ENCODE measurements around the gene RPUSD3. TPM values are rescaled to one million over a fixed set of nuclear protein-coding genes. Genes with fewer than 3 reads are reported as not detected.
A peak's percentile ranks its signal among the peaks of the same experiment; 100 is the strongest.

Gene RPUSD3
- total and polyA plus RNA-seq, 10 donors: 21.3 to 41.7 (median 30.0) TPM

DNA sequence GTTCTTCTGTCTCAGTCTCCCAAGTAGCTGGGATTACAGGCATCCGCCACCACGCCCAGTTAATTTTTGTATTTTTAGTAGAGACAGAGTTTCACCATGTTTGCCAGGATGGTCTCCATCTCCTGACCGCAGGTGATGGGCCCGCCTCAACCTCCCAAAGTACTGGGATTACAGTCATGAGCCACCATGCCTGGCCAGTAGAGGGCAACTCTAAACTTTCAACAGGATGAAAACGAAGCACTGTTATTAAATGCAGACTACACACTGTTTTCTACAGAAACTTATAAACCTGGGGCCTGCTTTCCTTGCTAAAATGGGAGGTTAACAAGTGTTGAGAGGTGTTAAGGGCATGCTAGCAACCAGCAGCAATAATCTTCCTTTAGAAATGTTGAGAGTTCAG, 43.3 kb downstream of the RPUSD3 start:
- TF ChIP-seq, protein P1, sequence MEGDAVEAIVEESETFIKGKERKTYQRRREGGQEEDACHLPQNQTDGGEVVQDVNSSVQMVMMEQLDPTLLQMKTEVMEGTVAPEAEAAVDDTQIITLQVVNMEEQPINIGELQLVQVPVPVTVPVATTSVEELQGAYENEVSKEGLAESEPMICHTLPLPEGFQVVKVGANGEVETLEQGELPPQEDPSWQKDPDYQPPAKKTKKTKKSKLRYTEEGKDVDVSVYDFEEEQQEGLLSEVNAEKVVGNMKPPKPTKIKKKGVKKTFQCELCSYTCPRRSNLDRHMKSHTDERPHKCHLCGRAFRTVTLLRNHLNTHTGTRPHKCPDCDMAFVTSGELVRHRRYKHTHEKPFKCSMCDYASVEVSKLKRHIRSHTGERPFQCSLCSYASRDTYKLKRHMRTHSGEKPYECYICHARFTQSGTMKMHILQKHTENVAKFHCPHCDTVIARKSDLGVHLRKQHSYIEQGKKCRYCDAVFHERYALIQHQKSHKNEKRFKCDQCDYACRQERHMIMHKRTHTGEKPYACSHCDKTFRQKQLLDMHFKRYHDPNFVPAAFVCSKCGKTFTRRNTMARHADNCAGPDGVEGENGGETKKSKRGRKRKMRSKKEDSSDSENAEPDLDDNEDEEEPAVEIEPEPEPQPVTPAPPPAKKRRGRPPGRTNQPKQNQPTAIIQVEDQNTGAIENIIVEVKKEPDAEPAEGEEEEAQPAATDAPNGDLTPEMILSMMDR (IDR thresholded peaks at IDR 0.05 in 8 of 11, conservative IDR thresholded peaks at IDR 0.05 in 3 of 11): no peak
- TF ChIP-seq POLR2A (IDR thresholded peaks at IDR 0.05) (no peak), POLR2AphosphoS5 (IDR thresholded peaks at IDR 0.05) (no peak)
- intact Hi-C loops (cut with DNase I; ENCODE audit: low total_unique reads): no loop called here
- no peak for DNase-seq
- Histone ChIP-seq H3K27me3 (replicated peaks in 1 of 7) (no peaks in the 10 kb centered on the region), H3K36me3 (peaks cover 19 to 100% (median 89%) of the 10 kb centered on the region in 6 donors), H3K27ac (no peak overlapping the region), H3K4me1 (peaks cover 11 to 44% (median 20%) of the 10 kb centered on the region in 6 donors), H3K9me3 (no peaks in the 10 kb centered on the region), H3K4me3 (no peak overlapping the region)
- 88 to 94% (median 92%) methylated on average over 5 of the region's 5 CpGs for WGBS, 5 donors

DNA sequence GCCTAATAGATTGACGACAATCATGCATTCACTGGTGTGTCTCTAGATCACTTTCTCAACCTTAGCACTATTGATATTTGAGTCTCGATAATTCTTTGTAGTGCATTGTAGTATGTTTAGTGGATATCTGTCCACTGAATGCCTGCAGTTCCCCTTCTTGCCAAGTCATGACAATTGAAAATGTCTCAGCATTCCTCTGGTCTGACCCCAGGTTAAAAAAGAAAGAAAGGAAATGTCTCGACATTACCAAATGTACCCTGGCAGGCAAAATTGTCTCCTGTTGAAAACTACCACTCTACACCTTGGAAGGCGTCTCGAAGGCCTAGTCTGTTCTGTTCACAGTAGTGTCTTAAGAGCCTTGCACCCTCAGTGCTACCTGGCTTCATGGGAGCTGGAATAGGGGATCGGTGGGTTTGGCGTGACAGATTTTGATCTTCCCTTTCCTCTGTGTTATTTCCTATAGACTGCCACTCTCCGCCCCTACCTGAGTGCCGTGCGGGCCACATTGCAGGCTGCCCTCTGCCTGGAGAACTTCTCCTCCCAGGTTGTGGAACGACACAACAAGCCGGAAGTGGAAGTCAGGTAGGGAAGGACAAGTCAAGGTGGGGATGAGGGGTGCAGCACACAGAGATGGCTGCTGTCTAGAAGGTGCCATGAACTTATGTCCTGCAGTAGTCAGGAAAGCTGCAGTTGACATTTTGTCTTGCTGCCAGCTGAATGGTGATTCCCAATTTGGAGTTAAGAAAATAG, 46.4 kb downstream of the RPUSD3 start:
- H3K27me3 ChIP-seq (replicated peaks in 1 of 7): no peaks in the 10 kb centered on the region
- intact Hi-C loops (cut with DNase I; ENCODE audit: low total_unique reads): no loop called here
- no peak for DNase-seq
- H3K4me3 ChIP-seq: no peak overlapping the region
- H3K4me1 ChIP-seq: peaks cover 27 to 66% (median 43%) of the 10 kb centered on the region in 6 donors
- H3K27ac ChIP-seq: peak overlapping the region in 1 of 8 donors; percentile 4
- H3K9me3 ChIP-seq: no peaks in the 10 kb centered on the region
- TF ChIP-seq, protein P1 (IDR thresholded peaks at IDR 0.05 in 8 of 11, conservative IDR thresholded peaks at IDR 0.05 in 3 of 11): no peak
- no peak for TF ChIP-seq POLR2AphosphoS5 (IDR thresholded peaks at IDR 0.05)
- TF ChIP-seq POLR2A (IDR thresholded peaks at IDR 0.05): no peak
- H3K36me3 ChIP-seq: peaks cover 15 to 84% (median 60%) of the 10 kb centered on the region in 6 donors
- 89 to 94% (median 90%) methylated on average over 12 of the region's 12 CpGs for WGBS, 5 donors

DNA sequence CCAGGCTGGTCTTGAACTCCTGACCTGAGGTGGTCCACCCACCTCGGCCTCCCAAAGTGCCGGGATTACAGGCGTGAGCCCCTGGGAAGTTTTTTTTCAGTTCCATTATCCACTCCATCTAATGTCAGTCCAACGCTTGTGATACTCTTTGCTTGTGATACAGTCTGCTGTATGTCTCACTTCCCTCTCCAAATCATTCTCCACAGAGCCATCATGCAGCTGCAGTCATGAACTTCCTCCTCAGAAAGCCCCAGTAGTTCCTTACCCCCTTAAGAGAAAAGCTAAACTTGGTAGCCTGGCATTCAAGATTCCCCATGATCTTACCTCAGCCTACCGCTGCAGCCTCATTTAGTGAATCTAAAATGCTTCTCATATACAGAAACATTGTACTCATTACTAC, 48.6 kb downstream of the RPUSD3 start:
- WGBS, 5 donors: 61 to 70% (median 64%) methylated on average over 5 of the region's 5 CpGs
- peak overlapping the region in 2 of 8 donors; percentile 4 to 31 for H3K4me3 ChIP-seq
- TF ChIP-seq, protein P1 (IDR thresholded peaks at IDR 0.05 in 8 of 11, conservative IDR thresholded peaks at IDR 0.05 in 3 of 11): no peak
- peak in 1 of 3 donors; percentile 40 for TF ChIP-seq POLR2AphosphoS5 (IDR thresholded peaks at IDR 0.05)
- H3K4me1 ChIP-seq: peaks cover 34 to 87% (median 63%) of the 10 kb centered on the region in 6 donors
- H3K9me3 ChIP-seq: no peaks in the 10 kb centered on the region
- DNase-seq: no peak
- H3K27me3 ChIP-seq (replicated peaks in 1 of 7): no peaks in the 10 kb centered on the region
- peak overlapping the region in 7 of 8 donors; percentile 22 to 99 (median 96) for H3K27ac ChIP-seq
- peaks cover 9 to 72% (median 41%) of the 10 kb centered on the region in 6 donors for H3K36me3 ChIP-seq
- intact Hi-C loops (cut with DNase I; ENCODE audit: low total_unique reads): no loop called here

DNA sequence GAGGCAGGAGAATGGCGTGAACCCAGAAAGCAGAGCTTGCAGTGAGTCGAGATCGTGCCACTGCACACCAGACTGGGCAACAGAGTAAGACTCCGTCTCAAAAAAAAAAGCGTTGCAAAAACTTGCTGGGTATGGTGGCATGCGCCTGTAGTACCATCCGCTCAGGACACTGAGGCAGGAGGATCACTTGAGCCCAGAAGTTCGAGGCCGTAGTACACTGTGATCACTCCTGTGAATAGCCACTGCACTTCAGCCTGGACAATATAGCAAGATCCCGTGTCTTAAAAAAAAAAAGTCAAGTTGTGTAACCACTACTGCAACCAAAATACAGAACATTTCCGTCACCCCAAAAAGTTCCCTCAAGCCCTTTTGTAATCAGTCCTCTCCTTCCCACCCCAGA, 49.4 kb downstream of the RPUSD3 start:
- Histone ChIP-seq H3K27me3 (replicated peaks in 1 of 7) (no peaks in the 10 kb centered on the region), H3K4me1 (peaks cover 34 to 87% (median 64%) of the 10 kb centered on the region in 6 donors), H3K9me3 (no peaks in the 10 kb centered on the region), H3K4me3 (peak overlapping the region in 4 of 8 donors; percentile 68 to 95 (median 82)), H3K27ac (peak overlapping the region in 7 of 8 donors; percentile 22 to 99 (median 97)), H3K36me3 (peaks cover 2 to 72% (median 40%) of the 10 kb centered on the region in 6 donors)
- no peak for DNase-seq
- TF ChIP-seq POLR2A (IDR thresholded peaks at IDR 0.05) (no peak), POLR2AphosphoS5 (IDR thresholded peaks at IDR 0.05) (no peak)
- TF ChIP-seq, protein P1 (IDR thresholded peaks at IDR 0.05 in 8 of 11, conservative IDR thresholded peaks at IDR 0.05 in 3 of 11): no peak
- 85 to 95% (median 89%) methylated on average over 11 of the region's 11 CpGs for WGBS, 5 donors
- intact Hi-C loops (cut with DNase I; ENCODE audit: low total_unique reads): no loop called here

Measured in spleen (tissue), 11 donors.